ENCODE measurements around the gene TMEM151A.

- TF ChIP-seq, protein P1, sequence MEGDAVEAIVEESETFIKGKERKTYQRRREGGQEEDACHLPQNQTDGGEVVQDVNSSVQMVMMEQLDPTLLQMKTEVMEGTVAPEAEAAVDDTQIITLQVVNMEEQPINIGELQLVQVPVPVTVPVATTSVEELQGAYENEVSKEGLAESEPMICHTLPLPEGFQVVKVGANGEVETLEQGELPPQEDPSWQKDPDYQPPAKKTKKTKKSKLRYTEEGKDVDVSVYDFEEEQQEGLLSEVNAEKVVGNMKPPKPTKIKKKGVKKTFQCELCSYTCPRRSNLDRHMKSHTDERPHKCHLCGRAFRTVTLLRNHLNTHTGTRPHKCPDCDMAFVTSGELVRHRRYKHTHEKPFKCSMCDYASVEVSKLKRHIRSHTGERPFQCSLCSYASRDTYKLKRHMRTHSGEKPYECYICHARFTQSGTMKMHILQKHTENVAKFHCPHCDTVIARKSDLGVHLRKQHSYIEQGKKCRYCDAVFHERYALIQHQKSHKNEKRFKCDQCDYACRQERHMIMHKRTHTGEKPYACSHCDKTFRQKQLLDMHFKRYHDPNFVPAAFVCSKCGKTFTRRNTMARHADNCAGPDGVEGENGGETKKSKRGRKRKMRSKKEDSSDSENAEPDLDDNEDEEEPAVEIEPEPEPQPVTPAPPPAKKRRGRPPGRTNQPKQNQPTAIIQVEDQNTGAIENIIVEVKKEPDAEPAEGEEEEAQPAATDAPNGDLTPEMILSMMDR (IDR thresholded peaks at IDR 0.05; ENCODE audit: low read length) = no peak
- TF ChIP-seq EZH2 (optimal IDR thresholded peaks at IDR 0.05; ENCODE audit: low read depth, low read length) (no peak), EZH2phosphoT487 (IDR thresholded peaks at IDR 0.05; ENCODE audit: low read length) (no peak)
Observed at GRCh38 chr11:66343176-66343575, 51.5 kb downstream of the TMEM151A start.
